Neuron (in vitro differentiated cells): Measurements from ENCODE around the gene EFNB2.

Experiments used
- H2AFZ ChIP-seq: one replicate; pipeline ENCODE4 v1.6.1; 2013; ENCODE audit warnings: low read depth, mild to moderate bottlenecking, inconsistent platforms, low read length, moderate library complexity
- H3K27me3 ChIP-seq: one replicate; pipeline ENCODE4 v1.6.1; 2013; ENCODE audit warnings: low read length; ENCODE audit not compliant: insufficient read depth
- H3K36me3 ChIP-seq: one replicate; pipeline ENCODE4 v1.6.1; 2013; ENCODE audit warnings: low read length; ENCODE audit not compliant: insufficient read depth
- H3K4me1 ChIP-seq: one replicate; pipeline ENCODE4 v1.6.1; 2013; ENCODE audit warnings: low read length; ENCODE audit not compliant: insufficient read depth
- H3K4me3 ChIP-seq: 2 replicates; pipeline ENCODE4 v1.5.1; 2013; ENCODE audit warnings: mild to moderate bottlenecking, low read length, moderate library complexity
- H3K9me3 ChIP-seq: one replicate; pipeline ENCODE4 v1.6.1; 2013; ENCODE audit warnings: low read length

Gene EFNB2

GRCh38 chr13:106488686-106489085 is 46.8 kb downstream of the EFNB2 start:
- no peaks in the 10 kb centered on the region for H3K9me3 ChIP-seq
- H3K4me1 ChIP-seq = peaks cover 17% of the 10 kb centered on the region
- no peak overlapping the region for H3K4me3 ChIP-seq
- no peak overlapping the region for H2AFZ ChIP-seq
- peaks cover 45% of the 10 kb centered on the region for H3K36me3 ChIP-seq
- no peaks in the 10 kb centered on the region for H3K27me3 ChIP-seq

- H3K36me3 ChIP-seq = peaks cover 39% of the 10 kb centered on the region
- H3K4me3 ChIP-seq = no peak overlapping the region
- no peaks in the 10 kb centered on the region for H3K9me3 ChIP-seq
- H3K4me1 ChIP-seq = peaks cover 17% of the 10 kb centered on the region
- H3K27me3 ChIP-seq = no peaks in the 10 kb centered on the region
- H2AFZ ChIP-seq = no peak overlapping the region
Observed at GRCh38 chr13:106488076-106488475, 47.4 kb downstream of the EFNB2 start.

- H3K4me1 ChIP-seq = peaks cover 12% of the 10 kb centered on the region
Observed at GRCh38 chr13:106487129-106487528, 48.3 kb downstream of the EFNB2 start.

GRCh38 chr13:106486287-106486686 is 49.2 kb downstream of the EFNB2 start:
- Histone ChIP-seq H3K4me3 (no peak overlapping the region), H3K9me3 (no peaks in the 10 kb centered on the region), H2AFZ (no peak overlapping the region), H3K27me3 (no peaks in the 10 kb centered on the region), H3K4me1 (peaks cover 10% of the 10 kb centered on the region), H3K36me3 (peaks cover 21% of the 10 kb centered on the region)

More at GRCh38 chr13:106487129-106487528, 48.3 kb downstream of the EFNB2 start:
- Histone ChIP-seq H3K27me3 (no peaks in the 10 kb centered on the region), H3K9me3 (no peaks in the 10 kb centered on the region), H2AFZ (no peak overlapping the region), H3K4me3 (no peak overlapping the region), H3K36me3 (peaks cover 30% of the 10 kb centered on the region)

GRCh38 chr13:106484537-106485193 is 50.8 kb downstream of the EFNB2 start:
- H3K4me3 ChIP-seq = no peak overlapping the region
- no peaks in the 10 kb centered on the region for H3K27me3 ChIP-seq
- H3K9me3 ChIP-seq = no peaks in the 10 kb centered on the region
- peaks cover 5% of the 10 kb centered on the region for H3K36me3 ChIP-seq
- no peaks in the 10 kb centered on the region for H3K4me1 ChIP-seq
- no peak overlapping the region for H2AFZ ChIP-seq

- no peak overlapping the region for H3K4me3 ChIP-seq
- H2AFZ ChIP-seq = no peak overlapping the region
- no peaks in the 10 kb centered on the region for H3K36me3 ChIP-seq
- no peaks in the 10 kb centered on the region for H3K9me3 ChIP-seq
- no peaks in the 10 kb centered on the region for H3K27me3 ChIP-seq
- no peaks in the 10 kb centered on the region for H3K4me1 ChIP-seq
Observed at GRCh38 chr13:106484084-106484483, 51.4 kb downstream of the EFNB2 start.

- Histone ChIP-seq H2AFZ (no peak overlapping the region), H3K36me3 (no peaks in the 10 kb centered on the region), H3K9me3 (no peaks in the 10 kb centered on the region), H3K4me3 (no peak overlapping the region), H3K4me1 (no peaks in the 10 kb centered on the region), H3K27me3 (no peaks in the 10 kb centered on the region)
Observed at GRCh38 chr13:106481919-106482318, 53.5 kb downstream of the EFNB2 start.

GRCh38 chr13:106480351-106480910 is 55.0 kb downstream of the EFNB2 start:
- Histone ChIP-seq H3K36me3 (no peaks in the 10 kb centered on the region), H3K4me3 (no peak overlapping the region), H2AFZ (no peak overlapping the region), H3K27me3 (no peaks in the 10 kb centered on the region), H3K9me3 (no peaks in the 10 kb centered on the region), H3K4me1 (no peaks in the 10 kb centered on the region)

GRCh38 chr13:106479929-106480328 is 55.5 kb downstream of the EFNB2 start:
- H2AFZ ChIP-seq = no peak overlapping the region
- H3K9me3 ChIP-seq = no peaks in the 10 kb centered on the region
- no peaks in the 10 kb centered on the region for H3K36me3 ChIP-seq
- no peaks in the 10 kb centered on the region for H3K27me3 ChIP-seq
- H3K4me1 ChIP-seq = no peaks in the 10 kb centered on the region
- H3K4me3 ChIP-seq = no peak overlapping the region

GRCh38 chr13:106478116-106478515 is 57.3 kb downstream of the EFNB2 start:
- Histone ChIP-seq H3K4me3 (no peak overlapping the region), H2AFZ (no peak overlapping the region), H3K9me3 (no peaks in the 10 kb centered on the region), H3K27me3 (no peaks in the 10 kb centered on the region), H3K36me3 (no peaks in the 10 kb centered on the region), H3K4me1 (no peaks in the 10 kb centered on the region)

GRCh38 chr13:106477303-106477702 is 58.2 kb downstream of the EFNB2 start:
- no peak overlapping the region for H3K4me3 ChIP-seq
- H3K27me3 ChIP-seq = no peaks in the 10 kb centered on the region
- peaks cover 5% of the 10 kb centered on the region for H3K4me1 ChIP-seq
- H3K36me3 ChIP-seq = no peaks in the 10 kb centered on the region
- H2AFZ ChIP-seq = no peak overlapping the region
- H3K9me3 ChIP-seq = no peaks in the 10 kb centered on the region

- Histone ChIP-seq H3K4me3 (no peak overlapping the region), H3K9me3 (no peaks in the 10 kb centered on the region), H3K36me3 (no peaks in the 10 kb centered on the region), H3K4me1 (peaks cover 8% of the 10 kb centered on the region), H2AFZ (no peak overlapping the region), H3K27me3 (no peaks in the 10 kb centered on the region)
Observed at GRCh38 chr13:106475852-106476251, 59.6 kb downstream of the EFNB2 start.

- H3K4me3 ChIP-seq = no peak overlapping the region
- no peaks in the 10 kb centered on the region for H3K36me3 ChIP-seq
- H2AFZ ChIP-seq = no peak overlapping the region
- no peaks in the 10 kb centered on the region for H3K9me3 ChIP-seq
- no peaks in the 10 kb centered on the region for H3K27me3 ChIP-seq
- peaks cover 14% of the 10 kb centered on the region for H3K4me1 ChIP-seq
Observed at GRCh38 chr13:106474912-106475311, 60.5 kb downstream of the EFNB2 start.

GRCh38 chr13:106473154-106473553 is 62.3 kb downstream of the EFNB2 start:
- Histone ChIP-seq H3K4me3 (no peak overlapping the region), H3K36me3 (no peaks in the 10 kb centered on the region), H3K27me3 (no peaks in the 10 kb centered on the region), H3K9me3 (no peaks in the 10 kb centered on the region), H3K4me1 (peaks cover 31% of the 10 kb centered on the region), H2AFZ (no peak overlapping the region)
